GM06990 (cell line): Measurements from ENCODE around the gene ETV2.

ENCODE experiments used
- DNase-seq: peaks from one replicate; pipeline ENCODE4 v3.0.0-alpha.2; 2011; ENCODE audit not compliant: insufficient read length; ENCODE audit errors: extremely low read depth
- H3K27me3 ChIP-seq: replicated peaks from 2 replicates; pipeline ENCODE4 v1.6.0; 2011; ENCODE audit warnings: low read length; ENCODE audit not compliant: control insufficient read depth, insufficient read depth
- H3K36me3 ChIP-seq: 2 replicates; pipeline ENCODE4 v1.5.1; 2011; ENCODE audit warnings: low read length; ENCODE audit not compliant: control insufficient read depth, insufficient read depth
- H3K4me3 ChIP-seq: replicated peaks from 2 replicates; pipeline ENCODE4 v1.5.1; 2011; ENCODE audit warnings: low read depth, mild to moderate bottlenecking, control low read depth, low read length
- CTCF ChIP-seq: IDR thresholded peaks from 2 replicates; pipeline ENCODE4 v1.5.1; 2011; ENCODE audit warnings: low read length, control low read depth, mild to moderate bottlenecking, inconsistent platforms; ENCODE audit not compliant: insufficient read depth, poor library complexity, severe bottlenecking

Gene ETV2

GRCh38 chr19:35607661-35608060 is 33.9 kb upstream of the ETV2 start:
- no peak for TF ChIP-seq CTCF
- DNase-seq, result no peak
- no peaks in the 10 kb centered on the region for H3K27me3 ChIP-seq
- no peak overlapping the region for H3K4me3 ChIP-seq
- no peaks in the 10 kb centered on the region for H3K36me3 ChIP-seq

DNA sequence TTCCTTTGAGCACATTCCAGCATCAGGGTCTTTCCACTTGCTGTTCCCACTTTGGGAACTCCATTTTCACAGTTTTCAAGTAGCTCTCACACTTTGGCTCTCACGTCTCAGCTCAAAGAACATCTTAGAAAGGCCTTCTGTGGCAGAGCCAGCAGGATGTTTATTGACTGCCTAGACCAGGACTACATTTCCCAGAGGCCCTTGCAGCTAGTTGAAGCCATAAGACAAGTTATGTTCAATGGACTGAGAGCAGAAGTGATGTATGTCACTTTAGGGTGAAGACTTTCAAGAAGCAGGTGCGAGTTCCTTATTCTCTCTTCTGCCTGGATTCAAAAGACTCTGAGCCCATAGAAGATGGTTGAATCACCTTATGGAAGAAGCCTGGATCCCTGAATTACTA is 33.3 kb upstream of the ETV2 start:
- no peak for TF ChIP-seq CTCF
- no peak for DNase-seq
- H3K36me3 ChIP-seq, result no peaks in the 10 kb centered on the region
- no peak overlapping the region for H3K4me3 ChIP-seq
- no peaks in the 10 kb centered on the region for H3K27me3 ChIP-seq

- DNase-seq, result peak; percentile 73
- H3K4me3 ChIP-seq, result no peak overlapping the region
- H3K27me3 ChIP-seq, result no peaks in the 10 kb centered on the region
- peak; percentile 5 for TF ChIP-seq CTCF
- H3K36me3 ChIP-seq, result no peaks in the 10 kb centered on the region
Measured at GRCh38 chr19:35609851-35610353, 31.6 kb upstream of the ETV2 start.

DNA sequence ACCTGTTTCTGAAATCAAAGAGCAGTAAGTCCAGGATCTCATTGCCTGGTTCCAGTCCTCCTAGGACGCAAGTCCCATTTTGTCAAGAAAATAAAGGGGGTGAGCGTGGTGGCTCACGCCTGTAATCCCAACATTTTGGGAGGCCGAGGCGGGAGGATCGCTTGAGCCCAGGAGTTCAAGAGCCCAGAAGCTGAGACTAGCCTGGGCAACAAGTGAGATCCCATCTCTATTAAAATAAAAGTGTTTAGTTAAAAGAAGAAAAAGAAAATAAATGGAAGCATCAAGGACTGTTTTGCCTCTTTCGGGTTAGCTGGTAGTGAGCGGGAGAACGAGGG is 29.4 kb upstream of the ETV2 start:
- no peaks in the 10 kb centered on the region for H3K27me3 ChIP-seq
- H3K36me3 ChIP-seq, result peaks cover 11% of the 10 kb centered on the region
- peak; percentile 39 for DNase-seq
- no peak for TF ChIP-seq CTCF
- peak overlapping the region; percentile 19 for H3K4me3 ChIP-seq

- Histone ChIP-seq H3K27me3 (no peaks in the 10 kb centered on the region), H3K4me3 (peak within 1 kb of the TSS; percentile 94), H3K36me3 (peaks cover 14% of the 10 kb centered on the region)
- DNase-seq, result peak; percentile 99
- no peak for TF ChIP-seq CTCF
Measured at GRCh38 chr19:35612559-35613321, 28.8 kb upstream of the ETV2 start, which contains the start of gene HAUS5. HAUS5 (plus strand) TSS chr19:35612735; CDS start chr19:35612795, 60 bp downstream.

- no peak for DNase-seq
- no peaks in the 10 kb centered on the region for H3K27me3 ChIP-seq
- peaks cover 17% of the 10 kb centered on the region for H3K36me3 ChIP-seq
- H3K4me3 ChIP-seq, result no peak overlapping the region
- TF ChIP-seq CTCF, result no peak
Measured at GRCh38 chr19:35613574-35613973, 28.0 kb upstream of the ETV2 start.
